ENCODE data around the gene RAB6C. TPM values are rescaled to one million over a fixed set of nuclear protein-coding genes. Genes with fewer than 3 reads are reported as not detected.
A peak's percentile ranks its signal among the peaks of the same experiment; 100 is the strongest.
"Not testable (repeated sequence)": the region's sequence is repeated elsewhere in the genome, so short reads cannot be mapped to it uniquely, and the experiment has no call there.

Gene RAB6C
- total RNA-seq, 2 experiments from 2014 or later: not detected

- H3K4me3 Mint-ChIP-seq; DNase-seq; H3K27ac Mint-ChIP-seq; H3K4me1 Mint-ChIP-seq (ENCODE audit: low read depth); H3K36me3 Mint-ChIP-seq (ENCODE audit: low read depth); CTCF ChIA-PET; H3K9me3 Mint-ChIP-seq; intact Hi-C loops (cut with micrococcal nuclease): not testable (repeated sequence)
- peaks cover 23% of the 10 kb centered on the region for H3K27me3 Mint-ChIP-seq (ENCODE audit: low read depth)
Observed at GRCh38 chr2:130016701-130017100, 37.2 kb downstream of the RAB6C start.

- Mint-ChIP-seq H3K27me3 (ENCODE audit: low read depth) (peaks cover 23% of the 10 kb centered on the region), H3K9me3 (peaks cover 5% of the 10 kb centered on the region), H3K4me3 (no peak overlapping the region), H3K36me3 (ENCODE audit: low read depth) (no peaks in the 10 kb centered on the region), H3K4me1 (ENCODE audit: low read depth) (no peaks in the 10 kb centered on the region), H3K27ac (no peak overlapping the region)
- intact Hi-C loops (cut with micrococcal nuclease): no loop called here
- CTCF ChIA-PET: no interaction called here
- no peak for DNase-seq
Observed at GRCh38 chr2:130019402-130019801, 39.9 kb downstream of the RAB6C start.

- H3K4me3 Mint-ChIP-seq; intact Hi-C loops (cut with micrococcal nuclease); DNase-seq; H3K9me3 Mint-ChIP-seq; CTCF ChIA-PET; H3K4me1 Mint-ChIP-seq (ENCODE audit: low read depth); H3K27ac Mint-ChIP-seq; H3K36me3 Mint-ChIP-seq (ENCODE audit: low read depth): not testable (repeated sequence)
- peaks cover 23% of the 10 kb centered on the region for H3K27me3 Mint-ChIP-seq (ENCODE audit: low read depth)
Observed at GRCh38 chr2:130020069-130020468, 40.6 kb downstream of the RAB6C start.

GRCh38 chr2:130025931-130026330 lies 46.5 kb downstream of the RAB6C start:
- CTCF ChIA-PET; H3K4me1 Mint-ChIP-seq (ENCODE audit: low read depth); H3K4me3 Mint-ChIP-seq; H3K36me3 Mint-ChIP-seq (ENCODE audit: low read depth); H3K27ac Mint-ChIP-seq; H3K27me3 Mint-ChIP-seq (ENCODE audit: low read depth); intact Hi-C loops (cut with micrococcal nuclease); H3K9me3 Mint-ChIP-seq: not testable (repeated sequence)
- DNase-seq: peak; percentile 14

Other genes starting within 250 kb of the RAB6C start
- gene POTEF, start 149.6 kb downstream of the RAB6C start, total RNA-seq: not detected
- gene CCDC74B, start 165.4 kb downstream of the RAB6C start, total RNA-seq: 1 to 10 TPM; 3.7 to 4.1 TPM
- gene SMPD4, start 201.9 kb downstream of the RAB6C start, total RNA-seq: 10 to 100 TPM; 70.8 to 71.5 TPM
- 100 to 1,000 TPM; 408 to 431 TPM for gene MZT2B, start 202.6 kb downstream of the RAB6C start, total RNA-seq
- not detected for gene TUBA3E, start 218.8 kb downstream of the RAB6C start, total RNA-seq

Data from activated naive CD4-positive, alpha-beta T cell treated with anti-CD3 and anti-CD28 coated beads for 36 hours (primary cell).